K562 (cell line): ENCODE data around the gene ST6GALNAC1. TPM values are rescaled to one million over a fixed set of nuclear protein-coding genes. Genes with fewer than 3 reads are reported as not detected.
A peak's percentile ranks its signal among the peaks of the same experiment; 100 is the strongest.

Source experiments
- ATF1 ChIP-seq, 2 experiments: fragments of 450-650 bp in 1 of 2; IDR thresholded peaks; 2 replicates each; pipeline ENCODE4 v1.6.1; 2016; ENCODE audit warnings: missing compliant biosample characterization in 1 of 2, missing genetic modification characterization in 1 of 2
- CBFA2T3 ChIP-seq: fragments of 450-650 bp; IDR thresholded peaks from 2 replicates; pipeline ENCODE4 v1.6.1; 2017
- JUND ChIP-seq, 2 experiments: IDR thresholded peaks; 2 replicates in 1 of 2; 3 replicates in 1 of 2; pipeline ENCODE4 v1.6.1; 2011; ENCODE audit warnings: borderline replicate concordance in 2 of 2, low read depth in 2 of 2, low read length in 2 of 2, improper control_type of control experiment in 1 of 2, missing biosample characterization in 1 of 2, missing genetic modification characterization in 1 of 2, missing genetic modification reagents in 1 of 2
- NR1H2 ChIP-seq: sonication (generic); formaldehyde crosslinking; IDR thresholded peaks from 2 replicates; pipeline ENCODE4 v1.4.0; 2020; ENCODE audit warnings: mild to moderate bottlenecking, missing genetic modification reagents
- RB1 ChIP-seq: fragments of 450-650 bp; IDR thresholded peaks from 2 replicates; pipeline ENCODE4 v1.6.1; 2017; ENCODE audit warnings: low read depth, mild to moderate bottlenecking
- ZBTB40 ChIP-seq, 2 experiments: fragments of 450-650 bp in 1 of 2; sonication (generic) in 1 of 2; formaldehyde crosslinking in 1 of 2; IDR thresholded peaks; 2 replicates each; pipeline versions ENCODE4 v1.7.1 to v1.9.0; 2016 to 2022; ENCODE audit warnings: inconsistent platforms in 1 of 2, mild to moderate bottlenecking in 1 of 2, missing genetic modification reagents in 1 of 2
- polyA plus RNA-seq, 8 experiments: library from polyadenylated mRNA; depleted of rRNA in 4 of 8; stranded (reverse) in 5 of 8; unstranded in 3 of 8; fragments of >200 nt; fragmentation: Nextera tagmentation in 2 of 8; fragmentation: Illumina TruSeq in 1 of 8; extraction: Ambion mirVana in 2 of 8; extraction: Trizol in 1 of 8; gene quantifications; 2 replicates each; pipeline versions ENCODE4 v1.2.1 to v1.2.3, GENCODE V29; 2011 to 2014; ENCODE audit warnings: inconsistent platforms in 1 of 8, missing spikeins in 1 of 8
- total RNA-seq, 7 experiments: library from RNA; depleted of rRNA in 6 of 7; stranded (reverse); fragments of >200 nt in 6 of 7; fragmentation: Illumina TruSeq in 2 of 7; extraction: Trizol in 2 of 7; gene quantifications; 2 replicates each; pipeline versions ENCODE4 v1.2.1 to v1.2.3, GENCODE V29; 2011 to 2021; ENCODE audit warnings: low replicate concordance in 1 of 7
- TF ChIP-seq, protein P1 (sequence below): sonication (generic); formaldehyde crosslinking; IDR thresholded peaks from 2 replicates; pipeline ENCODE4 v1.8.0; 2023; ENCODE audit warnings: mild to moderate bottlenecking, missing genetic modification reagents

ST6GALNAC1 gene
- total and polyA plus RNA-seq, 9 of the 15 experiments (the other 6 are each of a cell fraction or from before 2014, with no cell fraction given), result 20.6 to 68.4 (median 50.5) TPM

DNA sequence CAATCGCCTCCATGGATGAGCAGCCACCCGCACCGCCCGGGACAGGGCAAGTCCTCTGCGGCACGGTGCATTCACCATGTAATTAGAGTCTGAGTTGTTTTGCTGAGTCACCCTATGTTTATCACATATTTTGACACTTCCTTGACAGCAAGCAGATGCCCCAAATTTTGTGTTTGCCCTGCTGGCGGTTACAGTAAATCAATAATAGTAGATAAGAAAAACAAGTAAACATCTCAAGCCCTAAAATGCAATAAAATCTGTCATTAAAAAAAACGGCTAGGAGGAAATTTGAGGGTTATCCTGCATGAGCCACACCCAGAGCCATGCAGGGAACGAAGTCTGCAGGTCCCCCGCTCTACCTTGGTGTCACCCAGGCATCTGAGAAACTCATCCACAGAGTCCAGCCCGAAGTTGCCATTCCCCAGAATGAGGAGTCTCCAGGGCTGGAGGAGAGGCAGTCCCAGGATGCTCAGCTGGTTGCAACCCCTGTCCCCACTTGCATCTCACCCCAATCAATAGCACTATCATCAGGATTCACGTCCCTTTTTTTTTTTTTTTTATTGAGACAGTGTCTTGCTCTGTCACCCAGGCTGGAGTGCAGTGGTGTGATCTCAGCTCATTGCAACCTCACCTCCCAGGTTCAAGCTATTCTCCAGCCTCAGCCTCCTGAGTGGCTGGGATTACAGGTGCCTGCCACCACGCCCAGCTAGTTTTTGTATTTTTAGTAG is 16.5 kb upstream of the ST6GALNAC1 start (continued):
- TF ChIP-seq RB1 (0 out of 2 replicates have a peak, but pooled peaks have one; percentile 19), NR1H2 (CRISPR knock-in tag) (no peak), ATF1 (CRISPR knock-in tag; IDR thresholded peaks at IDR 0.05) (no peak), ATF1 (tag; IDR thresholded peaks at IDR 0.05) (peak; percentile 46; the same call in 1 of the 2 replicates), CBFA2T3 (peak; percentile 82), ZBTB40 (IDR thresholded peaks at IDR 0.05) (peak; percentile 83), ZBTB40 (CRISPR knock-in tag; IDR thresholded peaks at IDR 0.05) (peak; percentile 73), JUND (IDR thresholded peaks at IDR 0.05; ENCODE audit: borderline replicate concordance, low read depth, low read length) (peak; percentile 83), JUND (tag; IDR thresholded peaks at IDR 0.05; ENCODE audit: borderline replicate concordance, low read depth, low read length) (peak; percentile 79; the same call in 2 of the 3 replicates)
- TF ChIP-seq, protein P1, sequence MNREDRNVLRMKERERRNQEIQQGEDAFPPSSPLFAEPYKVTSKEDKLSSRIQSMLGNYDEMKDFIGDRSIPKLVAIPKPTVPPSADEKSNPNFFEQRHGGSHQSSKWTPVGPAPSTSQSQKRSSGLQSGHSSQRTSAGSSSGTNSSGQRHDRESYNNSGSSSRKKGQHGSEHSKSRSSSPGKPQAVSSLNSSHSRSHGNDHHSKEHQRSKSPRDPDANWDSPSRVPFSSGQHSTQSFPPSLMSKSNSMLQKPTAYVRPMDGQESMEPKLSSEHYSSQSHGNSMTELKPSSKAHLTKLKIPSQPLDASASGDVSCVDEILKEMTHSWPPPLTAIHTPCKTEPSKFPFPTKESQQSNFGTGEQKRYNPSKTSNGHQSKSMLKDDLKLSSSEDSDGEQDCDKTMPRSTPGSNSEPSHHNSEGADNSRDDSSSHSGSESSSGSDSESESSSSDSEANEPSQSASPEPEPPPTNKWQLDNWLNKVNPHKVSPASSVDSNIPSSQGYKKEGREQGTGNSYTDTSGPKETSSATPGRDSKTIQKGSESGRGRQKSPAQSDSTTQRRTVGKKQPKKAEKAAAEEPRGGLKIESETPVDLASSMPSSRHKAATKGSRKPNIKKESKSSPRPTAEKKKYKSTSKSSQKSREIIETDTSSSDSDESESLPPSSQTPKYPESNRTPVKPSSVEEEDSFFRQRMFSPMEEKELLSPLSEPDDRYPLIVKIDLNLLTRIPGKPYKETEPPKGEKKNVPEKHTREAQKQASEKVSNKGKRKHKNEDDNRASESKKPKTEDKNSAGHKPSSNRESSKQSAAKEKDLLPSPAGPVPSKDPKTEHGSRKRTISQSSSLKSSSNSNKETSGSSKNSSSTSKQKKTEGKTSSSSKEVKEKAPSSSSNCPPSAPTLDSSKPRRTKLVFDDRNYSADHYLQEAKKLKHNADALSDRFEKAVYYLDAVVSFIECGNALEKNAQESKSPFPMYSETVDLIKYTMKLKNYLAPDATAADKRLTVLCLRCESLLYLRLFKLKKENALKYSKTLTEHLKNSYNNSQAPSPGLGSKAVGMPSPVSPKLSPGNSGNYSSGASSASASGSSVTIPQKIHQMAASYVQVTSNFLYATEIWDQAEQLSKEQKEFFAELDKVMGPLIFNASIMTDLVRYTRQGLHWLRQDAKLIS (CRISPR knock-in tag), result no peak
